SKM-1 treated with dmso at 0.1 percent for 144 hours (cell line): ENCODE results near the gene PRPF4.
A peak's percentile ranks its signal among the peaks of the same experiment; 100 is the strongest.
"Not testable (repeated sequence)": the region's sequence is repeated elsewhere in the genome, so short reads cannot be mapped to it uniquely, and the experiment has no call there.

Source experiments
- DNase-seq: peaks from one replicate; lab custom pipeline; 2025; ENCODE audit not compliant: unreplicated experiment; lab: John Stamatoyannopoulos, UW

The PRPF4 gene

GRCh38 chr9:113275157-113276131 is at the start of gene PRPF4, which contains the start of gene CDC26:
PRPF4 (plus strand) TSS chr9:113275658; CDS start chr9:113275744, 86 bp downstream.
CDC26 (minus strand) TSS chr9:113275572; CDS start chr9:113272507, 3,065 bp downstream.
- peak; percentile 75 for DNase-seq

DNA sequence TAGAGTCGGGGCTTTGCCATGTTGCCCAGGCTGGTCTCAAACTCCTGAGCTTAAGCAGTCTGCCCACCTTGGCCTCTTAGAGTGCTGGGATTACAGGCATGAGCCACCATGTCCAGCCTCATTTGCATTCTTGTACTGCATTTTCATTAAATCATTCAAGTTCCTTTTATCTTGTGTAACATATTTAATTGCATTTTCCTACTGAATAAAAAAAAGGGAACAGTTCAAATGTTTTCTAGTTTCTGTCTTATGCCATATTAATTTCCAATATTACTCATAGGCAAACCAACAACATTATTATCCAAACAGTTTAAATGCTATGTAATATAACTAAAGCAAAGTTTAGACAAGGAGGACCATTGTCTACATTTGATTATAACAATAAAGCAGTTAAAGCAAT is 48.0 kb upstream of the PRPF4 start:
- no peak for DNase-seq

GRCh38 chr9:113228130-113228665 is 47.3 kb upstream of the PRPF4 start:
- DNase-seq, result no peak

GRCh38 chr9:113231701-113232100 is 43.8 kb upstream of the PRPF4 start:
- DNase-seq, result no peak

GRCh38 chr9:113235701-113236255 is 39.7 kb upstream of the PRPF4 start:
- not testable (repeated sequence) for DNase-seq

GRCh38 chr9:113237026-113237425 is 38.4 kb upstream of the PRPF4 start:
- DNase-seq, result no peak

GRCh38 chr9:113238202-113238858 is 37.1 kb upstream of the PRPF4 start:
- DNase-seq, result no peak

DNA sequence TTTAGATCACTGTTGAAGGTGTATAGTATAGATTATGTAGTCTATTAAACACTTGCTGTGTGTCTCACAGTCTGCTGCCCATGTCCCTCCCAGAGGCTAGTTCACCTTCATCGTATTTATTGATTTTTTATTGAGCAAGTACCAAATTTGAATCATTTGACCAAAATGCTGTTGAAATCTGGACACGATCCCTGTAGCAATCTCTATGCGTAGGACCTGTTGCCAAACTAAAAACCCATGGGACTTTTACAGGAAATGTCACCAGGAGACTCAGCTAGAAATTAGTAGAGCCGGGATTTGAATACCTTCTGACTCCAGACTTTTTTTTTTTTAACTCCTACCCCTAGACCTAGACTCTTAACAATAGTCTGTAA is 36.6 kb upstream of the PRPF4 start:
- DNase-seq, result no peak

DNA sequence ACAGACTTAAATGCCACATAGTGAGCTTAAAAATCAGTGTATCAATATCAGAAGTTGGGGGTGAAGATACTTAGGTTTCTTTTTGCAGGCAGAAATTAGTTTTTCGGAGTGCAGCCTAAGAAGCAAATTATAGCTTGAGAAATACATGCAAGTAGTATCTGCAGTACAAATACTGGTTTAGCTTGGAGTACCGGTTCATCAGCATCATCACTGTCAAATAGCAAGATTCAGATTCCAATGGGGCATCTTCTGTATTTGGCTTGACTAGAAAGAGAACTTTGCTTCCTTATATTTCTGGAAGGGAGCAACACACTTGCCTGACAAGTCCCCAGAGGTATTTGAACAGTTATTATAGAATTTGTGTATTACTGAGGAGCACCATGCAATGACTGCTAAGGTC is 34.3 kb upstream of the PRPF4 start:
- no peak for DNase-seq

- no peak for DNase-seq
Observed at GRCh38 chr9:113244556-113244955, 30.9 kb upstream of the PRPF4 start.

DNA sequence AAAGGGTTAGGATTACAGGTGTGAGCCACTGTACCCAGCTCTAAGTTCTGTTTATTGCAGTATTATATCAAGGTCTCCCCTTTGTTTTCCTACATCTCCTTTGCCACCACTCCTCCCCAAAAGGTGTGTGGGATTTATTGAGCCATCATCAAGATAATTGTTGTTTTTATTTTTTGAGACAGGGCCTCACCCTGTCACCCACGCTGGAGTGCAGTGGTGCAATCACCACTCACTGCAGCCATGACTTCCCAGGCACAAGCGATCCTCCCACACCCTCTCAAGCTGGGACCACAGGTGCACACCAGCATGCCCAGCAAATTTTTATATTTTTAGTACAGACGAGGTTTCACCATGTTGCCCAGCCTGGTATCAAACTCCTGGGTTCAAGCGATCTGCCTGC is 29.6 kb upstream of the PRPF4 start:
- DNase-seq, result no peak

GRCh38 chr9:113246928-113247327 is 28.5 kb upstream of the PRPF4 start:
- no peak for DNase-seq

GRCh38 chr9:113247640-113248039 is 27.8 kb upstream of the PRPF4 start:
- no peak for DNase-seq

- not testable (repeated sequence) for DNase-seq
Observed at GRCh38 chr9:113249661-113250060, 25.8 kb upstream of the PRPF4 start.

- no peak for DNase-seq
Observed at GRCh38 chr9:113250807-113251206, 24.7 kb upstream of the PRPF4 start.

DNA sequence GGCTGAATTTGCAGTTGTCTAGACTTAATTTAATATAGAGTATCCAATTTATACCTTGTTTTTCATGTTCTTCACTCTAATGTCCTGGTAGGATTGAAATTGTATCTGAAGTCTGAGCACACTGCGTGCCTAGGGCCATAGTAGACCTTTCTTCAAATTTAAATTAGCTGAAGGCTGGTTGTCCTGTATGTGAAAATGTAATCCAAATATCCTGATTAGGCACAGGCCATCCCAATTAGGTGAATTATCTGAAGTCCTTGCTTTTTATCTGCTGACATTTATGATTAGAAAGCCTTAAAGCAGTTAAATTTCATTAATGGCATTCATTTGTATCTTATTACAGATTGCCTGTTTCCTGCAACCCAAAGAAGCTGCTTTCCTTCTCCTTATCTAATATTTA is 20.5 kb upstream of the PRPF4 start:
- DNase-seq, result no peak

- peak; percentile 50 for DNase-seq
Observed at GRCh38 chr9:113255438-113255837, 20.0 kb upstream of the PRPF4 start.

DNA sequence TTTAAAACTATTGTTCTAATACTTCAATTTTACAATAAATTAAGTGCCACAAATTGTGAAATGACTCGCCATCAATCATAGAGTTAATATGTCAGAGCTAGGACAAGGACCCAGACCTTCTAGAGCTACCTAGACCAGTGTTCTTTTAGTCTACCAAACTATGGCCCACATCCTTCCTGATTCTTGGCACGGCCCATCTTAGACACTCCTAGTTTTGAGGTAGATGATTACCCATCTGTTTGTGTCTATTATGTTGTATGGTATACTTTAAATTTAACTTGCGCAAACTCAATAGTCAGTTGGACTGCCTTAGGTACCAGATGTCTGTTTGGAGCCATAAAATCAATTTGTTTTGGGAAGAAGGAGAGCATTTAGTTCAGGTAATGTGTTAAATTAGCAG is 17.6 kb upstream of the PRPF4 start:
- no peak for DNase-seq

- DNase-seq, result no peak
Observed at GRCh38 chr9:113258282-113258681, 17.2 kb upstream of the PRPF4 start.

DNA sequence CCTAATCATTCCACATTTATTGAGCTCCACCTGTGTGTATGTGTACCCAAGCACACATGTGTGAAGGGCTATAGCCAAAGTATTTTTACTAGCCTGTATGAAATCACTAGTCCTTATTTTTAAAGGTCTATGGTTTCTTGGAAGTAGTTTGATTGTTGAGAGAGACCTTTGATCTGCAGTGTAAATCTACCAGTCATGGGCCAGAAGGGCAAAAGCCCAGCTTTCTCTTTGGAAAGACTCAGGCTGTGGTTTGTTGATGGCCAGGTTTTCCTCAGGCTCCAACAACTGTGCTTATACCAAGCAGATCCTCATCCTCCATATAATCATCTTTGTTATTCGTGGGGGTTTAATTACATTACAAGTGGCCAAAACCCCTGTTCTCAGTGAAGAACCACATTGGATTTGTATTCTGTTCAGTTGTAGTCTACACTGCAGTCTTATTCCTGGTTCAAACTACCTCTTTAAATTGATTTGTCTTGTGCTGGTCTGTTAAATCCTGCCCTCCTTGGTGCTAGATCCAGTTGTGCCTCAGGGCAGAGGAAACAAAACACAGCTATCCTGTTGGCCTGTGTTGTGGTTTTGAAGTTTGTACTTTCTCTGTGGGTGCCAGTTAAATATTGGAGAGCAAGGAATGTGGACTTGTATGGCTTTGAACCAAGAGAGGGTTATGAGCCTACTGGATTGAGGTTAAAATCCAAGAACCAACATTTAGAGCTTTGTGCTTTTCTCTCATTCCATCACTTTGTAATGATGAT is 13.4 kb upstream of the PRPF4 start:
- DNase-seq, result no peak

DNA sequence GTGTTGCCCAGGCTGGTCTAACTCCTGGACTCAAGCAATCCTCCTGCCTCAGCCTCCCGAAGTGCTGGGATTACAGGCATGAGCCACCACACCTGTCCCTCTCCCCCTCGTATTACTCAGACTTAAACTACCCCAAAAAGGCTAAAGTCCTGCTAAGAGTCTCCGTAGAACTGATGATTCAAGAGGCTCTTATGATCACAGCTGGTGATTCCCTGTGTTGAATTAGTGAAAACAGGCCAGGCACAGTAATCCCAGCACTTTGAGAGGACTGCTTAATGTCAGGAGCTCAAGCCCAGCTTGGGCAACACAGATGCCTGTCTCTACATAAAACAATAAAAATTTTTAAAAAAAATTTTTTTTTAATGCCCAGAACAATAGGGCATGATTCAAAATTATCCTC is 9.3 kb upstream of the PRPF4 start:
- no peak for DNase-seq
